ENCODE data around the gene PLAAT2. TPM values are rescaled to one million over a fixed set of nuclear protein-coding genes. Genes with fewer than 3 reads are reported as not detected.

The PLAAT2 gene
- total RNA-seq = not detected
- polyA plus RNA-seq (ENCODE audit: insufficient read depth in 1 of 8, insufficient read length in 8 of 8, low replicate concordance in 1 of 8) = under 1 TPM in 2 of 8 donors, not detected in 6; 0.30 to 0.36 TPM
- long read RNA-seq, donor 1 = 0 reads
- long read RNA-seq, donor 2 = 0 reads
- long read RNA-seq, donor 3 = 0 reads
- long read RNA-seq, donor 4 = 0 reads
- long read RNA-seq, donor 5 = 0 reads
- long read RNA-seq, donor 6 = 0 reads
- long read RNA-seq, donor 7 = 0 reads
- long read RNA-seq, donor 8 = 0 reads
- long read RNA-seq, donor 9 = 0 reads
- long read RNA-seq, donor 10 = 0 reads
- long read RNA-seq, donor 11 = 0 reads

DNA sequence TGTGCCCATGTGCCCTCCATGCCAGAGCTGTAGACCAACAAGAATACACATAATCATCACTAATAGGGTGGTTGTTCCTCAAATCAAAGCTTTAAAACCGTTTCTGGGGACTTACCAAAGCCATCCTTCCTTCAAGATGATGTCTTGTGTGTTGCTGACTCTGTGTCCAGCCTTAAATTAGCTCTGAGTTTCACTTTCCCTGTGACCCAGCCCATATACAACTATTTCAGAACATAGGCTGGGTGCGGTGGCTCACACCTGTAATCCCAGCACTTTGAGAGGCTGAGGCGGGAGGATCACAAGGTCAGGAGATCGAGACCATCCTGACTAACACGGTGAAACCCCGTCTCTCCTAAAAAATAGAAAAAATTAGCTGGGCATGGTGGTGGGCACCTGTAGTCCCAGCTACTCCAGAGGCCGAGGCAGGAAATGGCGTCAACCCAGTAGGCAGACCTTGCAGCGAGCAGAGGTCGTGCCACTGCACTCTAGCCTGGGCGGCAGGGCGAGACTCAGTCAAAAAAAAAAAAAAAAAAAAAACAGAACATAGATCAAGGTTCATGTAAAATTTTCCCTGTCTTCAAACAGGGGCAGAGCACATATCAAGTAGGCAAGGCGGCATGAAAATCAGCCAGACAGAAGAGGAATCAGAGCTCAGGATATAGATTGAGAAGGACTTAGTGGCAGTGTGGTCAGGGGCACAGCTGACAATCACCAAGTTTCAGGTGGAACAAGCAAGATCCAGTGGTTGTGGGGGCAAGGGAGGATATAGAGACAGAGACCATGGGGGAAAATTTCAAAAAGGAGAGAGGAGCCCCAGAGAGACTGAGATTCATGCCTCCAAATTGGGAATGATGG lies at the start of gene PLAAT2:
TSS of gene PLAAT2 (minus strand) at position 179 of the 855 bp plus-strand sequence. CDS start at position 124, 55 bp downstream.
- Histone ChIP-seq H3K4me3 (ENCODE audit: low read length) (no peak within 1 kb of the TSS), H3K36me3 (ENCODE audit: control insufficient read depth, insufficient read depth, low read length) (no peaks in the 10 kb centered on the region), H3K4me1 (ENCODE audit: control insufficient read depth, insufficient read depth, low read length) (peaks cover 2% of the 10 kb centered on the region), H3K27ac (ENCODE audit: low read length) (no peak within 1 kb of the TSS), H3K9me3 (replicated peaks; ENCODE audit: control insufficient read depth, low read depth, low read length) (no peaks in the 10 kb centered on the region), H3K27me3 (ENCODE audit: control insufficient read depth, insufficient read depth, low read length) (no peaks in the 10 kb centered on the region)
- no peak for DNase-seq
- 100% methylated on average over 4 of the region's 13 CpGs for WGBS (ENCODE audit: insufficient coverage)

- H3K27me3 ChIP-seq (ENCODE audit: control insufficient read depth, insufficient read depth, low read length) = peaks cover 3% of the 10 kb centered on the region
- no peak overlapping the region for H3K27ac ChIP-seq (ENCODE audit: low read length)
- no peaks in the 10 kb centered on the region for H3K36me3 ChIP-seq (ENCODE audit: control insufficient read depth, insufficient read depth, low read length)
- peaks cover 20% of the 10 kb centered on the region for H3K4me1 ChIP-seq (ENCODE audit: control insufficient read depth, insufficient read depth, low read length)
- no peak for DNase-seq
- no peak overlapping the region for H3K4me3 ChIP-seq (ENCODE audit: low read length)
- H3K9me3 ChIP-seq (replicated peaks; ENCODE audit: control insufficient read depth, low read depth, low read length) = no peaks in the 10 kb centered on the region
These were observed 49.0 kb upstream of the PLAAT2 start for GRCh38 chr11:63612181-63612580.

GRCh38 chr11:63611395-63611747 lies 48.2 kb upstream of the PLAAT2 start:
- Histone ChIP-seq H3K4me1 (ENCODE audit: control insufficient read depth, insufficient read depth, low read length) (peaks cover 20% of the 10 kb centered on the region), H3K4me3 (ENCODE audit: low read length) (no peak overlapping the region), H3K9me3 (replicated peaks; ENCODE audit: control insufficient read depth, low read depth, low read length) (no peaks in the 10 kb centered on the region), H3K36me3 (ENCODE audit: control insufficient read depth, insufficient read depth, low read length) (no peaks in the 10 kb centered on the region), H3K27me3 (ENCODE audit: control insufficient read depth, insufficient read depth, low read length) (peaks cover 3% of the 10 kb centered on the region), H3K27ac (ENCODE audit: low read length) (no peak overlapping the region)
- no peak for DNase-seq
- 60% methylated on average over 1 of the region's 1 CpG for WGBS (ENCODE audit: insufficient coverage)

GRCh38 chr11:63610604-63611394 lies 47.6 kb upstream of the PLAAT2 start:
- H3K9me3 ChIP-seq (replicated peaks; ENCODE audit: control insufficient read depth, low read depth, low read length) = no peaks in the 10 kb centered on the region
- peaks cover 20% of the 10 kb centered on the region for H3K4me1 ChIP-seq (ENCODE audit: control insufficient read depth, insufficient read depth, low read length)
- peaks cover 3% of the 10 kb centered on the region for H3K27me3 ChIP-seq (ENCODE audit: control insufficient read depth, insufficient read depth, low read length)
- no peak overlapping the region for H3K4me3 ChIP-seq (ENCODE audit: low read length)
- H3K36me3 ChIP-seq (ENCODE audit: control insufficient read depth, insufficient read depth, low read length) = no peaks in the 10 kb centered on the region
- peak overlapping the region; percentile 29 for H3K27ac ChIP-seq (ENCODE audit: low read length)
- DNase-seq = peak; percentile 24
- 40% methylated on average over 7 of the region's 14 CpGs for WGBS (ENCODE audit: insufficient coverage)

DNA sequence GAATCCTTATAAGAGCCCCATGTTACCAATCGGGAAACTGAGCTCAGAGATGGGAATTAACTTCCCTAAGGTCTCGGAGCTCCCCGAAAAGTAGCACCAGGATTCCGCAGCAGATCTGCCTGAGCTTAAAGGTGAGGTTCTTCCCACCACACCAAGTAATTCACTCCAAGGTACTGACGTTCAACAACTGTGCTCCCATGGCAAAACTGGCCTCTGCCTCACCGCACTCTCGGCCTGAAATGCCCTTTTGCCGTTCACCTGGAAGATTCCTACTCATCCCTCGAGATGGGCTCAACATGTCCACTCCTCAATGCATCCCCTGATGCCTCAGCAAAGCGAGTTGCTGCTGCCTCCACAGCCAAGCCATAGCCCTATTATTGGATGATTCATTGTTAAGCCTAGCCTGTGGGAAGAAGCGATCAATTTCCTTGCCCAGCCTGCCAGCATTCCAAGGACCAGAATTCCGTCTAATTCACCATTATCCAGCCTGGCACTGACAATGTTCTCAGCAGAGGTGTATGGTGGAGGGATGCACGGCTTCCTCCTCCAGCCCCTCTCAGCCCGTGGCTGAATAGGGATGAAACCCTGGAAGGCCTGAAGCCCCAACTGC lies 46.9 kb upstream of the PLAAT2 start:
- no peaks in the 10 kb centered on the region for H3K36me3 ChIP-seq (ENCODE audit: control insufficient read depth, insufficient read depth, low read length)
- WGBS (ENCODE audit: insufficient coverage) = 91% methylated on average over 10 of the region's 14 CpGs
- peaks cover 3% of the 10 kb centered on the region for H3K27me3 ChIP-seq (ENCODE audit: control insufficient read depth, insufficient read depth, low read length)
- H3K4me3 ChIP-seq (ENCODE audit: low read length) = no peak overlapping the region
- no peaks in the 10 kb centered on the region for H3K9me3 ChIP-seq (replicated peaks; ENCODE audit: control insufficient read depth, low read depth, low read length)
- peaks cover 20% of the 10 kb centered on the region for H3K4me1 ChIP-seq (ENCODE audit: control insufficient read depth, insufficient read depth, low read length)
- DNase-seq = no peak
- H3K27ac ChIP-seq (ENCODE audit: low read length) = peak overlapping the region; percentile 49

GRCh38 chr11:63609536-63609935 lies 46.4 kb upstream of the PLAAT2 start:
- Histone ChIP-seq H3K36me3 (ENCODE audit: control insufficient read depth, insufficient read depth, low read length) (no peaks in the 10 kb centered on the region), H3K4me3 (ENCODE audit: low read length) (no peak overlapping the region), H3K9me3 (replicated peaks; ENCODE audit: control insufficient read depth, low read depth, low read length) (no peaks in the 10 kb centered on the region), H3K27me3 (ENCODE audit: control insufficient read depth, insufficient read depth, low read length) (peaks cover 3% of the 10 kb centered on the region), H3K27ac (ENCODE audit: low read length) (peak overlapping the region; percentile 49), H3K4me1 (ENCODE audit: control insufficient read depth, insufficient read depth, low read length) (peaks cover 20% of the 10 kb centered on the region)
- DNase-seq = peak; percentile 29
- WGBS (ENCODE audit: insufficient coverage) = 82% methylated on average over 3 of the region's 4 CpGs

DNA sequence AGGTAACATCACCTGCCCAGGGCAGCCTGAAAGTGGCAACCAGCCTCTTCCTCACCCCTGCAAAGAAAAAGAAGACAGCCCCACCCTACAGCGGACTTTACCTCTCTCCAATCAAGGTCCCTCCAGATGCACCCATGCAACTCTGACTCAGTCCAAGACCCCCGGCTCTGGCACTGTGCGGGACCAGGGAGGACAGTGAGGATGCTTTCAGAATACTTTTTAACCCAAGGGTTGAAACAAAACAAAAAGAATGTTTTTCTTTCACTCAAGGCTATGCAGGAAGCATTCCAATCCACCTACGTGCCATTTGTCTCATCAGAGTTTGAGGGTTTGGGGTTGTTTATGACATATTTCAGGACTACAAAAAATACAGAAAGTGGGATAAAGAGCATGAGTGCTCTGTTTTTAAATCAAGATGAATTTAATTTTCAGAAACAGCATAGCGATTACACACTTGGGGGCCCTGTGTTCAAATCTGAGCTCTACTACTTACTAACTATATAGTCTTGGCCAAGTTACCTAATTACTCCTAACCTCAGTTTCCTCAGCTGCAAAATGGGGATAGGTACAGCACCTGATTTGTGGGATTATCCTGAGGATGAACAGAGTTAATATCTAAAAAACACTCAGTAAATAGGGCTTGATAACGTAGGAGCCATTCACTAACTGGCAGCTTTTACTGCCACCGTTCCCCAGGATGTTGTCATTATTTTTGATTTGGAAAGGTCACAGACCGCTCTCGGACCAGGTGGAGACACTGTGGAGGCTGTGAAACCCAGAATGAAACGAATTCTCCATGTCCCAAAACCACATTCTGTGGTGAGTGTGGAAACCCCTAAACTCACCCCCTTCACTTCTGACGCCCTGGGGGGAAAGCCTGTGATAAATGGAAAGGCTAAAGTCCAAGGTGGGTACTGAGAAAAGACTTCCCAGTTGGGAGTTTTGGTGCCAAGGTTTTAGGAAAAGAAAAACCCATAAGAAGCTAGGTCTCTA lies 45.5 kb upstream of the PLAAT2 start:
- H3K36me3 ChIP-seq (ENCODE audit: control insufficient read depth, insufficient read depth, low read length) = no peaks in the 10 kb centered on the region
- no CpG with 5 or more reads among the region's 11 CpGs for WGBS (ENCODE audit: insufficient coverage)
- no peak overlapping the region for H3K27ac ChIP-seq (ENCODE audit: low read length)
- no peaks in the 10 kb centered on the region for H3K9me3 ChIP-seq (replicated peaks; ENCODE audit: control insufficient read depth, low read depth, low read length)
- H3K4me1 ChIP-seq (ENCODE audit: control insufficient read depth, insufficient read depth, low read length) = peaks cover 20% of the 10 kb centered on the region
- no peak for DNase-seq
- no peak overlapping the region for H3K4me3 ChIP-seq (ENCODE audit: low read length)
- H3K27me3 ChIP-seq (ENCODE audit: control insufficient read depth, insufficient read depth, low read length) = no peaks in the 10 kb centered on the region

DNA sequence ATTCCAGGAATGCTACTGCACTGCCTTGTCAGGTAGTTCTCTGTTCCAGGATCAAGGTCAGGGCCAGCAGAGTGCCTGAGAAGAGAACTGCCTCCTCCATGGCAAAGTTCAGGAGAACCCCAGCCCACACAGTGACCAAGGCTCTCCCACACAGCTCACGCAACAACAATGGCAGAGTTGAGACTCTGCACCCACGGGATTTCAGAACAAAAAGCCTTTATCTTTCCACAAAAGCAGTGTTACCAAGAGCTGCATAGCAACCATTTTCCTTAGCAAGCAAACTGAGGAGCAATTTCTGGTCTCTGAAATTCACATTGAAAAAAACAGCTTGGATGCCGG lies 40.0 kb upstream of the PLAAT2 start:
- no peaks in the 10 kb centered on the region for H3K9me3 ChIP-seq (replicated peaks; ENCODE audit: control insufficient read depth, low read depth, low read length)
- peak; percentile 43 for DNase-seq
- 86% methylated on average over 1 of the region's 3 CpGs for WGBS (ENCODE audit: insufficient coverage)
- H3K4me3 ChIP-seq (ENCODE audit: low read length) = no peak overlapping the region
- H3K27me3 ChIP-seq (ENCODE audit: control insufficient read depth, insufficient read depth, low read length) = no peaks in the 10 kb centered on the region
- no peaks in the 10 kb centered on the region for H3K36me3 ChIP-seq (ENCODE audit: control insufficient read depth, insufficient read depth, low read length)
- H3K4me1 ChIP-seq (ENCODE audit: control insufficient read depth, insufficient read depth, low read length) = no peaks in the 10 kb centered on the region
- H3K27ac ChIP-seq (ENCODE audit: low read length) = no peak overlapping the region
